HepG2 (cell line): ENCODE measurements around the gene GOLGA6D.

Source experiments
- CTCF ChIP-seq: sonication (generic); formaldehyde crosslinking; IDR thresholded peaks from 2 replicates; pipeline ENCODE4 v1.5.0; 2020; ENCODE audit warnings: mild to moderate bottlenecking, missing genetic modification reagents, moderate library complexity
- ETS1 ChIP-seq: sonication (generic); formaldehyde crosslinking; IDR thresholded peaks from 2 replicates; pipeline ENCODE4 v1.4.0; 2020; ENCODE audit warnings: missing genetic modification reagents
- NFIB ChIP-seq: sonication (generic); formaldehyde crosslinking; IDR thresholded peaks from 2 replicates; pipeline ENCODE4 v1.9.0; 2021; ENCODE audit warnings: missing genetic modification reagents, mild to moderate bottlenecking, borderline replicate concordance
- RXRA ChIP-seq: sonication (generic); formaldehyde crosslinking; IDR thresholded peaks from 2 replicates; pipeline ENCODE4 v1.5.1; 2020; ENCODE audit warnings: missing genetic modification reagents
- THAP9 ChIP-seq: sonication (generic); formaldehyde crosslinking; IDR thresholded peaks from 2 replicates; pipeline ENCODE4; 2020; ENCODE audit warnings: missing genetic modification reagents, mild to moderate bottlenecking, borderline replicate concordance

- TF ChIP-seq NFIB (no peak), CTCF (CRISPR knock-in tag) (no peak), RXRA (CRISPR knock-in tag) (no peak), ETS1 (CRISPR knock-in tag) (no peak), THAP9 (CRISPR knock-in tag) (no peak)
Measured at GRCh38 chr15:75233504-75234190, 49.0 kb upstream of the GOLGA6D start.
